HG03558 (cell line): ENCODE data around the gene ZCCHC12.

ENCODE experiments used
- ATAC-seq: cut with Tn5 transposase; IDR thresholded peaks from one replicate; pipeline ENCODE4 v1.9.1; 2021; ENCODE audit warnings: moderate number of reproducible peaks; ENCODE audit not compliant: unreplicated experiment; ENCODE audit errors: extremely low read depth

Gene ZCCHC12

GRCh38 chrX:118865231-118865630, 41.6 kb downstream of the ZCCHC12 start:
- ATAC-seq = no peak

DNA sequence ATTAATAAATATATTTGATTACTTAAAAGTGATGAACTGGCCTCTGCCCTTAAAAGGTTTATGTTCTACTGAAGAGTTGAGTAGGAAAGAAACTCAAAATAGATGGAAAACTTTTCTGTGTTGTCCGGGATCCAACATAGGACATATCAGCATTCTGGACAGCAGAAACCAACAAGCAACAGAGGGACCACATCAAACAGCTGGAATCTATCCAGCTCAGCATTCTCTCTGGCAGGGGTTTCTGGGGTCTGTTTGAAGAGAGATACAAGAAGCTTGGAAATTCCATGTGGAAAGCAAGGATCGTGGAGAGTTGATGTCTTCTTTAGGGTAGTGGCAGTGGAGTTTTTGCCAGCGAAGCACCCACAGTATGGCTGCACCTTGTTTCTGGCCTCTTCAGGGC, 43.6 kb downstream of the ZCCHC12 start:
- ATAC-seq = no peak

- ATAC-seq = no peak
Measured at GRCh38 chrX:118872102-118872566, 48.5 kb downstream of the ZCCHC12 start.
